PC-9 (cell line): ENCODE measurements around the gene BTBD16. TPM values are rescaled to one million over a fixed set of nuclear protein-coding genes. Genes with fewer than 3 reads are reported as not detected.
A peak's percentile ranks its signal among the peaks of the same experiment; 100 is the strongest.

Experiments used
- BruUV-seq: library from RNA; stranded (reverse); fragments of 400-500 nt; replicated peaks from 2 replicates; lab custom pipeline; 2021; lab: Mats Ljungman, UMichigan
- CTCF ChIA-PET: fragments of 300-600 bp; sonication (Branson Sonifier 250); formaldehyde crosslinking; loops from one replicate; lab custom pipeline; 2022; ENCODE audit warnings: antibody characterized with exemption; lab: Charles Lee
- POLR2A ChIA-PET: fragments of 300-600 bp; sonication (Branson Sonifier 250); formaldehyde crosslinking; loops from one replicate; lab custom pipeline; 2022; ENCODE audit warnings: antibody characterized with exemption; ENCODE audit not compliant: unreplicated experiment; lab: Charles Lee
- DNase-seq, 2 experiments: peaks; one replicate each; pipeline versions ENCODE4 v3.0.0 to v3.0.0-alpha.2; 2015 to 2022; ENCODE audit warnings: mixed read lengths in 1 of 2
- H2AFZ ChIP-seq: fragments of 200-600 bp; sonication (generic); 2 replicates; pipeline ENCODE4 v1.8.1; 2017; ENCODE audit warnings: antibody characterized with exemption
- H3F3A ChIP-seq: fragments of 200-600 bp; sonication (generic); 2 replicates; pipeline ENCODE4 v1.8.1; 2017; ENCODE audit warnings: antibody characterized with exemption, mild to moderate bottlenecking, low read depth; ENCODE audit not compliant: insufficient read depth
- H3K27ac ChIP-seq: fragments of 200-600 bp; sonication (generic); 2 replicates; pipeline ENCODE4 v1.6.1; 2016; ENCODE audit warnings: mixed run types
- H3K27me3 ChIP-seq: fragments of 200-600 bp; sonication (generic); 2 replicates; pipeline ENCODE4 v1.6.1; 2016; ENCODE audit warnings: low read depth, mixed run types; ENCODE audit not compliant: insufficient read depth
- H3K36me3 ChIP-seq: fragments of 200-600 bp; sonication (generic); 2 replicates; pipeline ENCODE4 v1.6.1; 2016; ENCODE audit warnings: low read depth, mixed run types
- H3K4me1 ChIP-seq: fragments of 200-600 bp; sonication (generic); replicated peaks from 2 replicates; pipeline ENCODE4 v1.6.1; 2016; ENCODE audit warnings: mixed run types; ENCODE audit not compliant: insufficient read depth
- H3K4me2 ChIP-seq: fragments of 200-600 bp; sonication (generic); 2 replicates; pipeline ENCODE4 v1.6.1; 2017; ENCODE audit warnings: mixed run types
- H3K4me3 ChIP-seq: fragments of 200-600 bp; sonication (generic); 2 replicates; pipeline ENCODE4 v1.6.1; 2016; ENCODE audit warnings: mixed run types
- H3K79me2 ChIP-seq: fragments of 200-600 bp; sonication (generic); 2 replicates; pipeline ENCODE4 v1.6.1; 2017; ENCODE audit warnings: low read depth, mixed run types
- H3K9me2 ChIP-seq: fragments of 200-600 bp; sonication (generic); 2 replicates; pipeline ENCODE4 v1.8.1; 2017; ENCODE audit warnings: mild to moderate bottlenecking; ENCODE audit not compliant: insufficient read depth
- H3K9me3 ChIP-seq: fragments of 200-600 bp; sonication (generic); 2 replicates; pipeline ENCODE4 v1.8.1; 2016; ENCODE audit warnings: low read depth; ENCODE audit not compliant: insufficient read depth
- H4K20me1 ChIP-seq: fragments of 200-600 bp; sonication (generic); 2 replicates; pipeline ENCODE4 v1.8.1; 2017; ENCODE audit not compliant: insufficient read depth
- EZH2 ChIP-seq: fragments of 200-600 bp; sonication (generic); IDR thresholded peaks from 2 replicates; pipeline ENCODE4 v1.8.0; 2017; ENCODE audit warnings: antibody characterized with exemption, low read depth
- intact Hi-C: fragments of 100-400 bp; cut with micrococcal nuclease; formaldehyde crosslinking; loops from one replicate; pipeline ENCODE4 v1.10.0; 2022; ENCODE audit not compliant: unreplicated experiment
- total RNA-seq: library from RNA; stranded (reverse); gene quantifications from 2 replicates; pipeline ENCODE4 v1.2.3, GENCODE V29; 2021
- TF ChIP-seq, protein P1 (sequence below): fragments of 200-600 bp; sonication (generic); conservative IDR thresholded peaks from 2 replicates; pipeline ENCODE4 v1.6.1; 2017; ENCODE audit warnings: mixed run types, antibody characterized with exemption, mild to moderate bottlenecking, moderate library complexity

BTBD16 gene
- total RNA-seq, 1 experiment from 2014 or later: 0.37 TPM

GRCh38 chr10:122344741-122345258, 73.7 kb downstream of the BTBD16 start:
- no peaks in the 10 kb centered on the region for H3K36me3 ChIP-seq
- no peaks in the 10 kb centered on the region for H3F3A ChIP-seq
- H2AFZ ChIP-seq: 0 out of 2 replicates have a peak overlapping the region, but pooled peaks have one; percentile 58
- H3K4me1 ChIP-seq: peaks cover 20% of the 10 kb centered on the region
- H3K27ac ChIP-seq: no peak overlapping the region
- H3K4me3 ChIP-seq: no peak overlapping the region
- H4K20me1 ChIP-seq: no peaks in the 10 kb centered on the region
- POLR2A ChIA-PET: interaction anchor here (0.6 kb wide), 1 partner anchor 27 kb away, joined by 4 read pairs; no protein-coding TSS in a partner anchor
- CTCF ChIA-PET: no interaction called here
- TF ChIP-seq EZH2: no peak
- TF ChIP-seq, protein P1, sequence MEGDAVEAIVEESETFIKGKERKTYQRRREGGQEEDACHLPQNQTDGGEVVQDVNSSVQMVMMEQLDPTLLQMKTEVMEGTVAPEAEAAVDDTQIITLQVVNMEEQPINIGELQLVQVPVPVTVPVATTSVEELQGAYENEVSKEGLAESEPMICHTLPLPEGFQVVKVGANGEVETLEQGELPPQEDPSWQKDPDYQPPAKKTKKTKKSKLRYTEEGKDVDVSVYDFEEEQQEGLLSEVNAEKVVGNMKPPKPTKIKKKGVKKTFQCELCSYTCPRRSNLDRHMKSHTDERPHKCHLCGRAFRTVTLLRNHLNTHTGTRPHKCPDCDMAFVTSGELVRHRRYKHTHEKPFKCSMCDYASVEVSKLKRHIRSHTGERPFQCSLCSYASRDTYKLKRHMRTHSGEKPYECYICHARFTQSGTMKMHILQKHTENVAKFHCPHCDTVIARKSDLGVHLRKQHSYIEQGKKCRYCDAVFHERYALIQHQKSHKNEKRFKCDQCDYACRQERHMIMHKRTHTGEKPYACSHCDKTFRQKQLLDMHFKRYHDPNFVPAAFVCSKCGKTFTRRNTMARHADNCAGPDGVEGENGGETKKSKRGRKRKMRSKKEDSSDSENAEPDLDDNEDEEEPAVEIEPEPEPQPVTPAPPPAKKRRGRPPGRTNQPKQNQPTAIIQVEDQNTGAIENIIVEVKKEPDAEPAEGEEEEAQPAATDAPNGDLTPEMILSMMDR: no peak
- intact Hi-C loops: loop anchor here (5.0 kb wide), 1 partner anchor 73 kb away; no protein-coding TSS in a partner anchor
- no peaks in the 10 kb centered on the region for H3K9me2 ChIP-seq
- H3K4me2 ChIP-seq: peak overlapping the region; percentile 38
- H3K79me2 ChIP-seq: no peaks in the 10 kb centered on the region
- no peaks in the 10 kb centered on the region for H3K9me3 ChIP-seq
- H3K27me3 ChIP-seq: no peaks in the 10 kb centered on the region
- no TSS peak for BruUV-seq
- peak in 1 of 2 experiments; percentile 52 for DNase-seq

GRCh38 chr10:122346326-122346950, 75.3 kb downstream of the BTBD16 start:
- no peaks in the 10 kb centered on the region for H3K36me3 ChIP-seq
- no TSS peak for BruUV-seq
- no peak overlapping the region for H3K4me2 ChIP-seq
- H3K4me1 ChIP-seq: peaks cover 20% of the 10 kb centered on the region
- ChIA-PET CTCF (interaction anchor here (0.6 kb wide), 1 partner anchor 12 kb away, joined by 6 read pairs; no protein-coding TSS in a partner anchor), POLR2A (no interaction called here)
- H3K4me3 ChIP-seq: no peak overlapping the region
- TF ChIP-seq, protein P1: no peak
- no peak for DNase-seq
- no peak overlapping the region for H2AFZ ChIP-seq
- no peaks in the 10 kb centered on the region for H3K27me3 ChIP-seq
- H3K79me2 ChIP-seq: no peaks in the 10 kb centered on the region
- H4K20me1 ChIP-seq: no peaks in the 10 kb centered on the region
- intact Hi-C loops: loop anchor here (1.0 kb wide), 1 partner anchor 29 kb away; no protein-coding TSS in a partner anchor
- H3K9me2 ChIP-seq: no peaks in the 10 kb centered on the region
- no peaks in the 10 kb centered on the region for H3K9me3 ChIP-seq
- H3F3A ChIP-seq: no peaks in the 10 kb centered on the region
- H3K27ac ChIP-seq: no peak overlapping the region

GRCh38 chr10:122347170-122347841, 76.2 kb downstream of the BTBD16 start:
- Histone ChIP-seq H3K27me3 (no peaks in the 10 kb centered on the region), H3K36me3 (no peaks in the 10 kb centered on the region), H2AFZ (no peak overlapping the region), H4K20me1 (no peaks in the 10 kb centered on the region), H3K9me2 (no peaks in the 10 kb centered on the region), H3K79me2 (no peaks in the 10 kb centered on the region), H3K4me3 (no peak overlapping the region), H3F3A (no peaks in the 10 kb centered on the region), H3K4me2 (no peak overlapping the region), H3K27ac (no peak overlapping the region), H3K4me1 (peaks cover 20% of the 10 kb centered on the region), H3K9me3 (no peaks in the 10 kb centered on the region)
- BruUV-seq: no TSS peak
- TF ChIP-seq, protein P1: no peak
- no peak for TF ChIP-seq EZH2
- intact Hi-C loops: no loop called here
- no peak for DNase-seq
- POLR2A ChIA-PET: no interaction called here
- CTCF ChIA-PET: interaction anchor here (0.6 kb wide), 1 partner anchor 11 kb away, joined by 6 read pairs; no protein-coding TSS in a partner anchor
